Measurements from ENCODE around the gene IL9. TPM values are rescaled to one million over a fixed set of nuclear protein-coding genes. Genes with fewer than 3 reads are reported as not detected.

The IL9 gene
- total RNA-seq, 1 experiment from 2014 or later = not detected

- TF ChIP-seq EZH2 (IDR thresholded peaks at IDR 0.05; ENCODE audit: borderline replicate concordance, low read depth, low read length, poor library complexity, severe bottlenecking) (no peak), CTCF (conservative IDR thresholded peaks at IDR 0.05; ENCODE audit: low read depth, low read length) (no peak)
- peak; percentile 33 for DNase-seq (ENCODE audit: low spot score)
- ChIA-PET POLR2A (ENCODE audit: low non-redundant PET) (no interaction called here), CTCF (no interaction called here)
- Histone ChIP-seq H3K27me3 (replicated peaks; ENCODE audit: insufficient read depth, low read depth, low read length, poor library complexity) (peaks cover 95% of the 10 kb centered on the region), H3K36me3 (ENCODE audit: insufficient read depth, low read length, poor library complexity, severe bottlenecking) (no peaks in the 10 kb centered on the region), H3K4me3 (ENCODE audit: low read depth, low read length, poor library complexity, severe bottlenecking) (no peak overlapping the region), H3K4me1 (ENCODE audit: insufficient read depth, low read length, poor library complexity, severe bottlenecking) (no peaks in the 10 kb centered on the region), H3K9me3 (ENCODE audit: low read depth, low read length, poor library complexity, severe bottlenecking) (no peaks in the 10 kb centered on the region), H3K27ac (ENCODE audit: low read depth, low read length, poor library complexity, severe bottlenecking) (no peak overlapping the region)
- intact Hi-C loops (cut with micrococcal nuclease; ENCODE audit: unreplicated experiment) = no loop called here
- no TSS peak for BruUV-seq (replicated peaks)
Measured at GRCh38 chr5:135921388-135921787, 25.7 kb upstream of the IL9 start.

- TF ChIP-seq CTCF (conservative IDR thresholded peaks at IDR 0.05; ENCODE audit: low read depth, low read length) (no peak), EZH2 (IDR thresholded peaks at IDR 0.05; ENCODE audit: borderline replicate concordance, low read depth, low read length, poor library complexity, severe bottlenecking) (no peak)
- CTCF ChIA-PET = no interaction called here
- POLR2A ChIA-PET (ENCODE audit: low non-redundant PET) = no interaction called here
- no peak for DNase-seq (ENCODE audit: low spot score)
- no peaks in the 10 kb centered on the region for H3K36me3 ChIP-seq (ENCODE audit: insufficient read depth, low read length, poor library complexity, severe bottlenecking)
- H3K27ac ChIP-seq (ENCODE audit: low read depth, low read length, poor library complexity, severe bottlenecking) = no peak overlapping the region
- H3K9me3 ChIP-seq (ENCODE audit: low read depth, low read length, poor library complexity, severe bottlenecking) = no peaks in the 10 kb centered on the region
- intact Hi-C loops (cut with micrococcal nuclease; ENCODE audit: unreplicated experiment) = no loop called here
- no peaks in the 10 kb centered on the region for H3K4me1 ChIP-seq (ENCODE audit: insufficient read depth, low read length, poor library complexity, severe bottlenecking)
- BruUV-seq (replicated peaks) = no TSS peak
- no peak overlapping the region for H3K4me3 ChIP-seq (ENCODE audit: low read depth, low read length, poor library complexity, severe bottlenecking)
- H3K27me3 ChIP-seq (replicated peaks; ENCODE audit: insufficient read depth, low read depth, low read length, poor library complexity) = peaks cover 95% of the 10 kb centered on the region
Measured at GRCh38 chr5:135920199-135920598, 24.6 kb upstream of the IL9 start.

GRCh38 chr5:135916638-135917263 is 21.1 kb upstream of the IL9 start:
- CTCF ChIA-PET = no interaction called here

More at GRCh38 chr5:135916638-135917263, 21.1 kb upstream of the IL9 start:
- BruUV-seq (replicated peaks) = no TSS peak
- POLR2A ChIA-PET (ENCODE audit: low non-redundant PET) = no interaction called here
- Histone ChIP-seq H3K9me3 (ENCODE audit: low read depth, low read length, poor library complexity, severe bottlenecking) (no peaks in the 10 kb centered on the region), H3K36me3 (ENCODE audit: insufficient read depth, low read length, poor library complexity, severe bottlenecking) (no peaks in the 10 kb centered on the region), H3K4me3 (ENCODE audit: low read depth, low read length, poor library complexity, severe bottlenecking) (no peak overlapping the region), H3K4me1 (ENCODE audit: insufficient read depth, low read length, poor library complexity, severe bottlenecking) (no peaks in the 10 kb centered on the region), H3K27ac (ENCODE audit: low read depth, low read length, poor library complexity, severe bottlenecking) (no peak overlapping the region), H3K27me3 (replicated peaks; ENCODE audit: insufficient read depth, low read depth, low read length, poor library complexity) (peaks cover 98% of the 10 kb centered on the region)
- no peak for DNase-seq (ENCODE audit: low spot score)
- TF ChIP-seq EZH2 (IDR thresholded peaks at IDR 0.05; ENCODE audit: borderline replicate concordance, low read depth, low read length, poor library complexity, severe bottlenecking) (no peak), CTCF (conservative IDR thresholded peaks at IDR 0.05; ENCODE audit: low read depth, low read length) (no peak)
- intact Hi-C loops (cut with micrococcal nuclease; ENCODE audit: unreplicated experiment) = no loop called here

Measured in A673 (cell line).